ENCODE data around the gene TSPAN5.

DNA sequence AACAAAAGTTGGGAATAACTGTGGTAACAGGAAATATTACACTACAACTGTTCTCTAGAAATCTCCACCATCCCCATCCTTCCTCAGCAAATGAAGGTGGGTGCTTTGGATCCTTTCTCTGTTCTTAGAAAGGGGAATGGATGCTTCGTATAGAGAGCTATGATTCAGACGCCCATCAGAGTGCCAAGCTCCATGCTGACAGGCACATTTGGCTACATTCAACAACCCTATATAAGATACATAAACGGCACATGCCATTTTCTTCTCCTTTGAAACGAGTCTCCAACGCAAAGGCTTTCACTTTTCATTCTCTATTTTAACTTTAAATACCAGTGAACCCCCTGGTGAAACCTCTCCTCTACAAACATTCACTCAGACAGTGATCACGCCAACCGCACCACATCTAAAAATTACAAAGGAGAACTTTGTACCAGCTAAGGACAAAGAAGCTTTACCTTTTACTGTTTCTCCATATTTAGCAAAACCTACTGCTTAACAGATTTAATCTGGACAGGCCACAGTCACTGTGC is 172.5 kb downstream of the TSPAN5 start:
- TF ChIP-seq EZH2phosphoT487 (IDR thresholded peaks at IDR 0.05; ENCODE audit: borderline replicate concordance): no peak
- no peak for TF ChIP-seq CTCF (conservative IDR thresholded peaks at IDR 0.05; ENCODE audit: low read length)
